IPS DF 6.9 (cell line): ENCODE results near the gene TMCC1.
"Not testable (repeated sequence)": the region's sequence is repeated elsewhere in the genome, so short reads cannot be mapped to it uniquely, and the experiment has no call there.

ENCODE experiments used
- DNase-seq: peaks from one replicate; pipeline ENCODE4 v3.0.0-alpha.2; 2013; ENCODE audit warnings: low read depth, low spot score
- H3K27ac ChIP-seq: one replicate; pipeline ENCODE4 v1.5.1; 2013; ENCODE audit warnings: low read length, control low read depth
- H3K27me3 ChIP-seq: 2 replicates; pipeline ENCODE4 v1.6.1; 2013; ENCODE audit warnings: mild to moderate bottlenecking, low read length; ENCODE audit not compliant: control insufficient read depth, insufficient read depth
- H3K36me3 ChIP-seq: 2 replicates; pipeline ENCODE4 v1.6.1; 2013; ENCODE audit warnings: low read length; ENCODE audit not compliant: control insufficient read depth, insufficient read depth
- H3K4me1 ChIP-seq: 2 replicates; pipeline ENCODE4 v1.6.1; 2013; ENCODE audit warnings: low read length; ENCODE audit not compliant: control insufficient read depth, insufficient read depth
- H3K4me3 ChIP-seq: 2 replicates; pipeline ENCODE4 v1.5.1; 2013; ENCODE audit warnings: mild to moderate bottlenecking, low read length
- H3K9me3 ChIP-seq: 2 replicates; pipeline ENCODE4 v1.6.1; 2013; ENCODE audit warnings: low read length, inconsistent platforms; ENCODE audit not compliant: control insufficient read depth, insufficient read depth
- WGBS: extraction: QIAGEN DNeasy Blood & Tissue Kit; methylation state at CpG from one replicate; pipeline ENCODE4 v1.1.7; 2013; ENCODE audit warnings: mixed read lengths, missing lambda C conversion rate; ENCODE audit not compliant: insufficient read length, insufficient coverage; 5-methylcytosine and 5-hydroxymethylcytosine counted together

Gene TMCC1

DNA sequence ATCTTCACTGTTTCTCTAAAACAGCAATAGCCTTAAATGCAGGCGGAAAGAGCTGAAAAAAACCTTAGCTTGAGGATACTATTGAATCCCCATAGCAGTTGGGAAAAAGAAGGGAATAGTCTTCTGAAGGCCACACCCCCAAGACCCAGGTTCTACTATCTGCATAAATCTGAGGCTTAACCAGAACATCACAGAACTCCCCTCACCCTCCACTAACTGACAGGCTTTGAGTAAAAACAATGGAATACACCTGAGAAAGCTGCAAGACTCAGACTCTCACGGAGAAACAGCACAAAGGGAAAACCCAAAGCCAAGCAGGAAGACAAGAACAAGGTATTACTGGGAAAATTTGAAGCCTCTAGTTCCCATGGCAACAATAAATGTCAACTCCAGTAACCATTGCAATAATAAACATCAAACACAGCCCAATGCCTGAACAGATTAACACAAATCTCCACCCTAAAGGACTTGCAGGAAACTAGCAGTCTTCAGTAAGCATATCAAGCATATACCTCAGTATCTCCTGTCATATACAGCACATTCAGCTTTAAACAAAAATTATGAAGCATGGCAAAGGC, 56.4 kb downstream of the TMCC1 start:
- Histone ChIP-seq H3K4me3 (no peak overlapping the region), H3K4me1 (0 out of 2 replicates have a peak, but pooled peaks cover 1% of the 10 kb centered on the region), H3K27me3 (no peaks in the 10 kb centered on the region), H3K27ac (no peak overlapping the region), H3K36me3 (no peaks in the 10 kb centered on the region), H3K9me3 (no peaks in the 10 kb centered on the region)
- no peak for DNase-seq
- no CpG with 5 or more reads among the region's 2 CpGs for WGBS

DNA sequence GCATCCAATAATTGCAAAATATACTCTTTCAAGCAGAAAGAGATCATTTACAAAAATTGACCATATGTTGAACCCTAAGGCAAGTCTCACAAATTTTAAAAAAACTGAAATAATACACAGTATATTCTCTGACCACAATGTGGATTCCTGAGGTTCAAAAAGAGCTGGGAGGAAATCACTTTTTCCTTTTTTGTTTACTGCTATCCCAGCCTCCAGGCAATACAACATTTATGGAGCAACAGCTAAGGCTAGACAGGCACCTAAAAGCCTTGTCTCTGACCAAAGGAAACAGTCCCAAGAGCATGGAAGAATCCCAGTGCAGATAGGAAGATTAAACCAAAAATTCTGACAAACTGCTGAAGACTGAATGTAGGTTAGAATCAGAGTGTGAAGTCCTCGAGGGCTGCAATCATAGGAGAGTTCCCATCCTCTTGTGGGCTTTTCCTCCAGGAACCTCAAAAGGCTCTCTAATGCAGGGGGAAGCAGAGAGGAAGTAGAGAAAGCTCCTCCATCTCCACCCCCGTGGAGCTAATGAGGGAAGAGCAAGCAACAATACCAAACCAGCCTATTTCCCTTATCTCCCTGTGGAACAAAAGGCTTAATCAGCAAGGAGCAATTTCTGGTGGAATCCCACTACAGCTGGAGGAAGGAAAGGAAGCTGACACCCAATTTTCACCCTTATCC, 57.0 kb downstream of the TMCC1 start:
- no peaks in the 10 kb centered on the region for H3K27me3 ChIP-seq
- H3K9me3 ChIP-seq: no peaks in the 10 kb centered on the region
- no peaks in the 10 kb centered on the region for H3K36me3 ChIP-seq
- H3K4me3 ChIP-seq: no peak overlapping the region
- no peak for DNase-seq
- WGBS: no CpG with 5 or more reads among the region's 2 CpGs
- no peak overlapping the region for H3K27ac ChIP-seq
- 0 out of 2 replicates have a peak, but pooled peaks cover 1% of the 10 kb centered on the region for H3K4me1 ChIP-seq

DNA sequence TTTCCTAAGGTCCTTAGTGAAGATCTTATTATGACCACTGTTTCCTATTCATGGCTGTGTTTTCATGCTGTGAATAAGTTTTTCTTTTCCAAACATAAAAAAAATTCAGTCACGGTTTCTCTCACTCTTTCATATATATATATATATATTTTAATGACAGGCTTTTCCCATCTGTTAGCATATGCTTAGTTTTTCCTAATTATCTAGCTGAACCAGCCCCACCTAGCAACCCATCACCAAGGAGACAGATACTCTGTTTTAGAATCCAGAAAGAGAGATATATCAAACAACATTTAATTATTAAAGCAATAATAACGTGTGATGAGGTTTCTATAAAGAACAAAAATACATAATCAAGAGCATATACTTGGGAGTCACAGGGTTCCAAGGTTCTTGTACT, 58.3 kb downstream of the TMCC1 start:
- no peaks in the 10 kb centered on the region for H3K36me3 ChIP-seq
- H3K4me3 ChIP-seq: no peak overlapping the region
- no peak overlapping the region for H3K27ac ChIP-seq
- H3K4me1 ChIP-seq: 0 out of 2 replicates have a peak, but pooled peaks cover 1% of the 10 kb centered on the region
- H3K27me3 ChIP-seq: no peaks in the 10 kb centered on the region
- DNase-seq: no peak
- WGBS: no CpG with 5 or more reads among the region's 2 CpGs
- H3K9me3 ChIP-seq: no peaks in the 10 kb centered on the region

DNA sequence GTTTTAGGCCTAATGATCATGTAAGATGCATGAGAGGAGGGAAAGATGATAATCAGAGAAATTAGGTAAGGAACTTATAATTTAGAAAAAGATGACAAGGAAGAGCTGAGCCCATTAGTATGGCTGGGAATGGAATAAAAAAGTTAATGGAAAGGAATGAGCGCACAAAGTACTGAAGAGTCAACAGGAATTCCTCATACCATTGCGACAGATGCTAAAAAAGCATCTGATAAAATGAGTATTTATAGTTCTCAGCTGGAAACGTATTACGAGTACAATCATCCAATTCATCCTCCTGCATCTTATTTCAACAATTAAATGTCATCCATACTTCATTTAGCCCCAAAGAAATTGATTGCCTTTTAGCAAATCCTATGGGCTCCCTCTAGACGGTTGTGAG, 58.9 kb downstream of the TMCC1 start:
- no peaks in the 10 kb centered on the region for H3K9me3 ChIP-seq
- no peak overlapping the region for H3K27ac ChIP-seq
- H3K4me1 ChIP-seq: 0 out of 2 replicates have a peak, but pooled peaks cover 1% of the 10 kb centered on the region
- no peaks in the 10 kb centered on the region for H3K36me3 ChIP-seq
- no CpG with 5 or more reads among the region's 5 CpGs for WGBS
- H3K4me3 ChIP-seq: no peak overlapping the region
- H3K27me3 ChIP-seq: no peaks in the 10 kb centered on the region
- DNase-seq: no peak

DNA sequence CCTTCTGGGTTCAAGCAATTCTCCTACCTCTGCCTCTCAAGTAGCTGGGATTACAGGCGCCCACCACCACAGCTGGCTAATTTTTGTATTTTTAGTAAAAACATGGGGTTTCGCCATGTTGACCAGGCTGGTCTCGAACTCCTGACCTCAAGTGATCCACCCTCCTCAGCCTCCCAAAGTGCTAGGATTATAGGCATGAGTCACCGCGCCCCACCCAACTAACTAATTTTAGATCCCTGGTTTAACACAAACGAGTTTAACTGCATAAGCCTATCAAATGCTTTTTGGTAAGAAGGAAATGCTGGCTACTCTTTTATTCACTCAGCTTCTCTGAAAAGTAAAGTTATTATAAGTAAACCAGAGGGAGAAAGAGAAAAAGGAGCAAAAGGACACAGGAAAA, 61.6 kb downstream of the TMCC1 start:
- not testable (repeated sequence) for H3K27me3 ChIP-seq, H3K36me3 ChIP-seq, H3K27ac ChIP-seq, H3K4me3 ChIP-seq, DNase-seq, H3K4me1 ChIP-seq, H3K9me3 ChIP-seq
- no CpG with 5 or more reads among the region's 6 CpGs for WGBS

DNA sequence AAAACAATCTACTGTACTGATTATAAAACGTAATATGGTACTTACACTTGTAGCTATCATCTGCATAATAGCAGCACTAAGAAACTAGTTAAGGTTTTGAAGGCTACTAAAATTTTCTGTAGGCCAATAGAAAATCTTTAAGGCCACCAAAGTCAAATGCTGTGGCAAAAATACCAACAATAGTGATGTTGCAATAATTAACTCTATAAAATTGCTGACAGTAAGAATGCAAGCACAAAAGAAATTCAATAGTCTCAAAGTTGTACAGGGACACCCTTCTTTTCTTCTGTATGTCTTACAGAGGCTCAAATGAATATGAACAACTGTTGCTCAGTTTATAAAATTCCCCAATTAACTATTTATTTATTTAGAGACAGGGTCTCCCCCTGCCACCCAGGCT, 62.0 kb downstream of the TMCC1 start:
- WGBS: no CpG with 5 or more reads among the region's 1 CpG
- Histone ChIP-seq H3K4me1 (no peaks in the 10 kb centered on the region), H3K27ac (no peak overlapping the region), H3K4me3 (no peak overlapping the region), H3K9me3 (no peaks in the 10 kb centered on the region), H3K36me3 (no peaks in the 10 kb centered on the region), H3K27me3 (no peaks in the 10 kb centered on the region)
- DNase-seq: no peak

DNA sequence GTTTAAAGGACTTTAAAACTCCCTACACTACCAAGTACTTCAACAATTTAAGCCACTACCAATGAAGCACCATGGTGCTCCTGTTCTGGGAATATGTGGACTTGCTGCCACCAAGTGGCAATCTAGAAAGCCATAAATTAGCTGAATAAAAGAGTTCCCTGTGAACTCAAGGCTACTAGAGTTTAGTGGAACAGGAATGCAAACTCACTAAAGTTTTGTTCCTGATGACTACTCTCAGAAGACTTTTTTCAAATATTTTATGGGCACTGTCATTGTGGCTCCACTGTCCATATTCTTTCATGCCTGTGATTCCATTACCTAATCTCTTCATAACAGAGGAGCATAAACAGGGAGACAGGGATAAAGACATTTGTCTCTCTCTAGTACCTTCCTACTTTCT, 63.9 kb downstream of the TMCC1 start:
- H3K9me3 ChIP-seq: no peaks in the 10 kb centered on the region

DNA sequence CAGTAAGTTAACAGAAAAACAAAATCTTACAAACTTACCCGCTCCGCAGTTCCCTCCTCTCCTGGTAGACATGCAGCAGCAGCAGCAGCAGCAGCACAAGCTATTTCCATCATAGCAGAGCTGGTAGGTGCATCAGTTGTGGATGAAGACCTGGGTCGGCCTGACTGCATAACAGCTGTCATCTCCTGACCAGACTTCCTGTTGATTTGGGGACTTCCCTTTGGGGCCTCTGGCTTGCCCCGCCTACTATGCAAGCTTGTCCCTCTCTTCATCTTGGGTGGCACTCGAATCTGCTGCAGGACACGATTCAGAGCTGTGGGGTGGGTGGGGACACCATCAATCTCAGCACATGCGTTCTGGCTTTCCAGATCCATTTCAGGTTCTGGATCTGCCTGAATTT, 65.7 kb downstream of the TMCC1 start:
- DNase-seq: no peak
- WGBS: no CpG with 5 or more reads among the region's 7 CpGs
- H3K9me3 ChIP-seq: no peaks in the 10 kb centered on the region
- no peaks in the 10 kb centered on the region for H3K4me1 ChIP-seq
- H3K4me3 ChIP-seq: no peak overlapping the region
- H3K27ac ChIP-seq: no peak overlapping the region
- H3K36me3 ChIP-seq: no peaks in the 10 kb centered on the region
- no peaks in the 10 kb centered on the region for H3K27me3 ChIP-seq

More for the DNA sequence above, 63.9 kb downstream of the TMCC1 start:
- Histone ChIP-seq H3K27me3 (no peaks in the 10 kb centered on the region), H3K4me1 (no peaks in the 10 kb centered on the region), H3K36me3 (no peaks in the 10 kb centered on the region), H3K4me3 (no peak overlapping the region), H3K27ac (no peak overlapping the region)
- DNase-seq: peak; percentile 16

DNA sequence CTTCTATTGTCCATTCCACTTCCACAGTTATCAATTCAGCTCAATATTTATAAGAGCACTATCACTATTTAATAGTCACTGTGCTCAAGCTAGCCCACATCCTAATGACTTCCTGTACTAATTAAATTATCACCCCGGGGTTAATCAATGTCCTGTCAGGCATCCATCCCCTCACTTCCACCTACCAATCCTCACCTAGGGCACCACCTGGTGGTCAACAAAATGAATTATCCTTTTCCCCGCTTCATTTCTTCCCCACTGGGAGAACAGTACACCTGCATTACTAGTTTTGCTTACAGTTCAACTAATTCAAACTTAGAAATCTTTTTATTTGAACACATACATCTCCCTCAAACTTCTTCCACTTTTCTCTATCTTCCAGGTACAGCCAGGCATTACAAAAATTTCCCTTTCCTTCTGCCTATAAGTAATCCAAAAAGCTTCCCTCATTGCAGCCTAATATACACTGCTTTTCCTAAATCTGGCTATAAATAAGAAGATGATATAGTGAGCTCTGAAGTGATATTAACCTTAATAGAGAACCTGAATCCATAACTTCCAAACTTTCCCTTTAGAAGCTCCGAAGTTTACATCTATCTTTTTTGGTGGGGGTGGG, 68.5 kb downstream of the TMCC1 start:
- DNase-seq: peak; percentile 48
- Histone ChIP-seq H3K4me1 (no peaks in the 10 kb centered on the region), H3K9me3 (no peaks in the 10 kb centered on the region), H3K27me3 (no peaks in the 10 kb centered on the region), H3K4me3 (no peak overlapping the region), H3K36me3 (no peaks in the 10 kb centered on the region), H3K27ac (no peak overlapping the region)
- no CpG with 5 or more reads among the region's 3 CpGs for WGBS

DNA sequence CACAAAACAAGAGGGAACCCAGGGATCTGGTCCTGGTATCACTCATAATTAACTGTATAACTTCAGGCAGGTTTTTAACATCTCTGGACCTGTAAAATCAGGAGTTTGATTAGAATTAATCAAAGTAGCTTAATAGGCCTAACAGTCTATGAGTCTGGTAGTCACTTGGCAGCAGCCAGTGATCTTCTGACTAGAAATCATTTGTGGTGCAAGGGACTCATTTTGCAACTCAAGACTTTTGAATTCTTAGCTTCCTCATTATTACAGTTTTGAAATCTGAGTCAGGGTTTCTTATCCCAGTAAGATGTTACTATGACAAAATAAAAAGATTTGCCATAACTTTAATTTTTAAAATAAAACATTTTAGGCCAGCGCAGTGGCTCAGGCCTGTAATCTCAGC, 70.8 kb downstream of the TMCC1 start:
- WGBS: no CpG with 5 or more reads among the region's 1 CpG
- Histone ChIP-seq H3K36me3 (no peaks in the 10 kb centered on the region), H3K4me1 (no peaks in the 10 kb centered on the region), H3K9me3 (no peaks in the 10 kb centered on the region), H3K4me3 (no peak overlapping the region), H3K27me3 (no peaks in the 10 kb centered on the region), H3K27ac (no peak overlapping the region)
- no peak for DNase-seq

DNA sequence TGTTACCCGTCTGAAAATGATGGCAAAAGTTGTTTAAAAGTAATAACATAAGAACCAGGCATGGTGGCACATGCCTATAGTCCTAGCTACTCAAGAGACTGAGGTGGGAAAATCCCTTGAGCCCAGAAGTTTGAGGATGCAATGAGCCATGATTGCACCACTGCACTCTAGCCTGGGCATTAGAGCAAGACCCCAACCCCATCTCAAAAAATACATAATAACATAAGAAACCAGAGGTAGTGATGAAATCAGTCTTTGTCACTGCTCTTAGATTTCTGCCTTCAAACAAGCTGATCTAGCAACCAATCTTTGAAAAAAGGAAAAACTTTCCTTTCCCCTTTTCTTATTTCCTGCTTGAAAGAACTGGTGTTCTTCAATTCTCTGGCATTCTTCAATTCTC, 71.3 kb downstream of the TMCC1 start:
- H3K36me3 ChIP-seq: no peaks in the 10 kb centered on the region

More for the DNA sequence above, 71.3 kb downstream of the TMCC1 start:
- H3K4me3 ChIP-seq: no peak overlapping the region
- H3K9me3 ChIP-seq: no peaks in the 10 kb centered on the region
- no peaks in the 10 kb centered on the region for H3K4me1 ChIP-seq
- H3K27me3 ChIP-seq: no peaks in the 10 kb centered on the region
- no CpG with 5 or more reads among the region's 1 CpG for WGBS
- no peak overlapping the region for H3K27ac ChIP-seq
- DNase-seq: no peak
